Upper lobe of right lung (tissue), 1 donor: ENCODE measurements around the gene SGMS1. TPM values are rescaled to one million over a fixed set of nuclear protein-coding genes. Genes with fewer than 3 reads are reported as not detected.
A peak's percentile ranks its signal among the peaks of the same experiment; 100 is the strongest.

ENCODE experiments used
- ATAC-seq: fragments of 200-7000 bp; cut with Tn5 transposase; one replicate; pipeline ENCODE4 v1.9.1; 2020; ENCODE audit warnings: mild to moderate bottlenecking, moderate library complexity
- DNase-seq: peaks from one replicate; pipeline ENCODE4 v3.0.0-alpha.2; 2020
- H3K27ac ChIP-seq: fragments of 200-600 bp; one replicate; pipeline ENCODE4 v1.8.0; 2022
- H3K27me3 ChIP-seq: fragments of 200-600 bp; one replicate; pipeline ENCODE4 v1.8.0; 2022; ENCODE audit warnings: mild to moderate bottlenecking
- H3K36me3 ChIP-seq: fragments of 200-600 bp; one replicate; pipeline ENCODE4 v1.8.0; 2022
- H3K4me1 ChIP-seq: fragments of 200-600 bp; one replicate; pipeline ENCODE4 v1.8.0; 2022
- H3K4me3 ChIP-seq: fragments of 200-600 bp; one replicate; pipeline ENCODE4 v1.8.0; 2022; ENCODE audit warnings: mild to moderate bottlenecking
- H3K9me3 ChIP-seq: fragments of 200-600 bp; one replicate; pipeline ENCODE4 v1.8.0; 2022
- intact Hi-C: fragments of 100-400 bp; cut with DNase I; formaldehyde crosslinking; loops from one replicate; pipeline ENCODE4 v1.11.0; 2022
- total RNA-seq: library from RNA; stranded (reverse); fragmentation: NEBNext Ultra II Directional; extraction: Animal tissue kit (Norgen Biotek cat#: 25700); gene quantifications from one replicate; pipeline ENCODE4 v1.2.1, GENCODE V29; 2021
- TF ChIP-seq, protein P1 (sequence below): fragments of 200-600 bp; IDR thresholded peaks from one replicate; pipeline ENCODE4 v1.8.0; 2022; ENCODE audit warnings: antibody characterized with exemption
- donor health status: DM: no; HTN: yes; CAD: no; lungs with severe emphysema.

SGMS1 gene
- total RNA-seq, 1 donor from 2014 or later = 73.1 TPM

DNA sequence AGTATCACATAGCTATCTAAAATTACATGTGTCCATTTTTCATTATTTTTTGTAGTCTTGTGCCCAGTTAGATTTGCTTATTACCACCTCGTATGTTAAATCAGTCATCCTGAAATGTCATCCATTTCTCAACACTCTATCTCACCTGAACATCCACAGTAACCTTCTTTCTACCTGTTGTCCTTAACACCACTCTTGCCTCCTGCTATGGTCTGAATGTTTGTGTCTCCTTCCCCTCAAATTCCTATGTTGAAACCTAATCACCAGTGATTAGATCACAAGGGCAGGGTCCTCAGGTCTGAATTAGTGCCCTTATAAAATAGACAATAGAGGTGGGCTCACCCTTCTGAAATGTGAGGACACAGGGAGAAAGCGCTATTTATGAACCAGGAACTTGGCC is 292.3 kb downstream of the SGMS1 start:
- Histone ChIP-seq H3K27me3 (no peaks in the 10 kb centered on the region), H3K9me3 (no peaks in the 10 kb centered on the region), H3K36me3 (no peaks in the 10 kb centered on the region), H3K27ac (no peak overlapping the region), H3K4me1 (peaks cover 19% of the 10 kb centered on the region), H3K4me3 (no peak overlapping the region)
- intact Hi-C loops = no loop called here
- DNase-seq (no peak), ATAC-seq (no peak)
- TF ChIP-seq, protein P1, sequence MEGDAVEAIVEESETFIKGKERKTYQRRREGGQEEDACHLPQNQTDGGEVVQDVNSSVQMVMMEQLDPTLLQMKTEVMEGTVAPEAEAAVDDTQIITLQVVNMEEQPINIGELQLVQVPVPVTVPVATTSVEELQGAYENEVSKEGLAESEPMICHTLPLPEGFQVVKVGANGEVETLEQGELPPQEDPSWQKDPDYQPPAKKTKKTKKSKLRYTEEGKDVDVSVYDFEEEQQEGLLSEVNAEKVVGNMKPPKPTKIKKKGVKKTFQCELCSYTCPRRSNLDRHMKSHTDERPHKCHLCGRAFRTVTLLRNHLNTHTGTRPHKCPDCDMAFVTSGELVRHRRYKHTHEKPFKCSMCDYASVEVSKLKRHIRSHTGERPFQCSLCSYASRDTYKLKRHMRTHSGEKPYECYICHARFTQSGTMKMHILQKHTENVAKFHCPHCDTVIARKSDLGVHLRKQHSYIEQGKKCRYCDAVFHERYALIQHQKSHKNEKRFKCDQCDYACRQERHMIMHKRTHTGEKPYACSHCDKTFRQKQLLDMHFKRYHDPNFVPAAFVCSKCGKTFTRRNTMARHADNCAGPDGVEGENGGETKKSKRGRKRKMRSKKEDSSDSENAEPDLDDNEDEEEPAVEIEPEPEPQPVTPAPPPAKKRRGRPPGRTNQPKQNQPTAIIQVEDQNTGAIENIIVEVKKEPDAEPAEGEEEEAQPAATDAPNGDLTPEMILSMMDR = no peak

DNA sequence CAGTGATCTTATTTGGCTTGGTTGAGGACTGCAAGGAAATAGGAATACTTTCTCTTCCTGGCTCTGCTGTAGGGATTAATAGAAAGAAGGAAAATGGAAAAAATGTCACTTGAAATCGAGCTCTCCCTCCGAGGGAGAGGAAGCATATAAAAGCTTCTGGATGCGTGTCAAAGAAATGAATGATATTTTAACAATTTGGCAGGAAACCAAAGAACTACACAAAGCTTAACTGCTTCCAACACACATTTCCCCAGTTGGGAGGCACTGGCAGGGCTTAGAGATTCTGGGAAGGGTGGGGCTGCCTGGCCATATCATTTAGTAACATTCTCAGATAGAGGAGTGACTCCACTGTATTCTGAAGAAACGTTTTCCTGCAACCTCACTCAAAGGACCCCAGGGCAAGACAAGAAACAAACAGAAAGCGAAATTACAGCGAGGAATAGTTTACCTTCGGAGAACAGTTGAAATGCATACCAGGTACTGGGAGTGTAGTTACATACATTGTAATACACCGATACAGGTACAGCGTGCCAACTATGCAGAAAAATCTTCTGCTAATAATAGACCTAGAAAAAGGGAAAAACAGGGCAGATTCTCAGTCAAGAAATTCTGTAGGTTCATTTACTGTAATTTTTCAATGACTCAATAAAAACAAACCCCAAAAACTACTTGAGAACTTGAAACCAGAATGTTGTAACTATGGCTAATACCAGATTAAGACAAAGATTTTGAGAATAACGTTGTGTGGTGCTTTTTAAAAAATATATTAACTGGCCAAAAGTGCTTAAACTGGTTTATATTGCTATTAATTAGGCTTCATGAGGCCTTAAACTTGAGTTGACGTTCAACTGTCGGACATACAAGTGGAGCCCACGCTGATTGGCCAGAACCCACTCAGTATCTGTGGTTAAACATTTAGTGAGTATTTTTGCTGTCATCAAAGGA is 296.7 kb downstream of the SGMS1 start:
- TF ChIP-seq, protein P1 = no peak
- H3K36me3 ChIP-seq = no peaks in the 10 kb centered on the region
- peak overlapping the region; percentile 1 for H3K27ac ChIP-seq
- peaks cover 54% of the 10 kb centered on the region for H3K4me1 ChIP-seq
- H3K27me3 ChIP-seq = no peaks in the 10 kb centered on the region
- H3K9me3 ChIP-seq = no peaks in the 10 kb centered on the region
- DNase-seq (no peak), ATAC-seq (peak; percentile 75)
- no peak overlapping the region for H3K4me3 ChIP-seq
- intact Hi-C loops = no loop called here

DNA sequence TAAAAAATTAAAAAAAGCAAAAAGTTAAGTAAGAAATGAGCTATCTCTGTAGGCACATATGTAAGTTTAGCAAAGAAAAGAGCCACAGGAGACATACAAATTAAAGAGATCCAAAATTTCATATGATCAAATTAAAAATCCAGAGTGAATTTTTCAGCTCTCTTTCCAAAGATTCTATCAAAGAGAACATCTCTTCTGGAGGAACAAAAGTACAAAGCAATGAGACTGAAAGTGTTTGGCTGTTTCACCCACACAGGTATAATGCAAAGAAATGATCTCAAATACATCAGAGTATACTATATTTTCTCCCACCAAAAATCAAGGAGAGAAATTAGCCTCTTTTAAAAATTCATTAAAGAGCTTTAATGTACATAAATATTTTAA is 297.6 kb downstream of the SGMS1 start:
- H3K9me3 ChIP-seq = no peaks in the 10 kb centered on the region
- peaks cover 54% of the 10 kb centered on the region for H3K4me1 ChIP-seq
- no peaks in the 10 kb centered on the region for H3K27me3 ChIP-seq
- intact Hi-C loops = no loop called here
- TF ChIP-seq, protein P1 = no peak
- no peak overlapping the region for H3K4me3 ChIP-seq
- H3K27ac ChIP-seq = no peak overlapping the region
- ATAC-seq (no peak), DNase-seq (no peak)
- no peaks in the 10 kb centered on the region for H3K36me3 ChIP-seq

DNA sequence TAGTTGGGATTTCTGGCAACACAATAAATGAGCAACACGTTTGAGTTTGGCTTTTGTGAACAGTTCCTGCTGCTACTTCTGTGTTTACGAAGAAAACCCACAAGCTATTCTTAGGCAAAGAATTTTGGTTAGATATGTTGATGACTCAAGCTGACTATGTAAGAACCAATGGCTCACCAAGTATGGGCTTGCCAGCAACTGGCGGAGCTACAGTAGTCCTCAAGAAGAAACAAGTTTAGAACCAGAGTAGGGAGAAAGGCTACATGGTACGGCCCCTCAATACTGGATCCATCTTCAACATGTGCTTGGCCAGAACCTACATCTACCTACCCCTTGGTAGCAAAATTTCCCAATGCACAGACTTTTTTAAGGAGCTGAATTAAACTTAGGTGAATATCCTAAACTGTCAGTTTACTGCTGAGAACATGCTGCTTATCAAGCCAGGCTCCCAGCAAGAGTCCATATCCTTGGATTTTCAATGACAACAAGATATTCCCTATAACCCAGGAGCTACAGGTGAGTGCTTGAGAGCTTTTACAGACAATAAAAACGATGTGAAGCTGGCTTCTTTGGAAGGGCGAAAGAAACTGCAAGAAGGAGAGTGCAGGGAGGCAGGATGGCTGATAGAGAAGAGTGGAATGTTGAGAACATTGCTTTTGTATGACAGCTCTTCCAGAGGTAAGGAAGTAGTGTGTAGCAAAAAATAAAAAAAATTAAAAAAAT is 298.1 kb downstream of the SGMS1 start:
- peaks cover 54% of the 10 kb centered on the region for H3K4me1 ChIP-seq
- intact Hi-C loops = no loop called here
- TF ChIP-seq, protein P1 = no peak
- H3K4me3 ChIP-seq = no peak overlapping the region
- H3K27ac ChIP-seq = no peak overlapping the region
- H3K27me3 ChIP-seq = no peaks in the 10 kb centered on the region
- H3K9me3 ChIP-seq = no peaks in the 10 kb centered on the region
- no peaks in the 10 kb centered on the region for H3K36me3 ChIP-seq
- ATAC-seq (peak; percentile 73), DNase-seq (peak; percentile 58)

DNA sequence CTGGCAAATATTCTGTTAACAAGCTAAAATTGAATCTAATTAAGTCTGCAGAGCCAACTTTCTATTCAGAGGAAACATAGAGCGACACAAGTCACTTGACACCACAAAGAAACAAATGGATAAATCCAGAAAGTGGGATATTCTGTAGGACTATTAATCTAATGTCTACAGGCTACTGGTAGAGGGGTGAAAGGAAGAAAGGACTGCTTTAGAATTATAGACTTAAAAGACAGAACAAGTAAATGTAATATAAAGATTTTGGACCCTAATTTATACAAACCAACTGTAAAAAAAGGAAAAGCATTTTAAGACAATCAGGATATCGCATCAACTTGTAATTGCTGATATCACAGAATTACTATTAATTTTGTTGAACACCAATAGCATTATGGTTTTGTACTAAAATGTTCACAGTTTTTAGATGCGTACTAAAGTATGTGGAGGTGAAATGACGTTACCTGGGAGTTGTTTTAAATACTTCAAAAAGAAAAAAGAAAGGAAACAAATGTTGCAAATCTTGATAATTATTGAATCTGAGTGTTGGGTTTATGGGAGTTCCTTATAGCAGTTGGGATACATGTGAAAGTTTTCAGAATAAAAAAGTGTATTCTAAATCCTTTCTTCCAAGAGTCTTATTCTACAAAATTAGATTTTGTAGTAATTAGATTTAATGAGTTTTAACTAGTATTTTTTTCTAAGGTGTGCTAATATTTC is 298.9 kb downstream of the SGMS1 start:
- intact Hi-C loops = no loop called here
- DNase-seq (no peak), ATAC-seq (no peak)
- TF ChIP-seq, protein P1 = no peak
- H3K4me1 ChIP-seq = peaks cover 53% of the 10 kb centered on the region
- no peaks in the 10 kb centered on the region for H3K27me3 ChIP-seq
- no peaks in the 10 kb centered on the region for H3K9me3 ChIP-seq
- no peak overlapping the region for H3K27ac ChIP-seq
- no peaks in the 10 kb centered on the region for H3K36me3 ChIP-seq
- no peak overlapping the region for H3K4me3 ChIP-seq
